Right hindlimb (tissue), 1 donor: ENCODE data around the gene CEACAM16.

ENCODE experiments used
- DNase-seq: peaks from one replicate; pipeline ENCODE4 v3.0.0-alpha.2; 2018

Gene CEACAM16

DNA sequence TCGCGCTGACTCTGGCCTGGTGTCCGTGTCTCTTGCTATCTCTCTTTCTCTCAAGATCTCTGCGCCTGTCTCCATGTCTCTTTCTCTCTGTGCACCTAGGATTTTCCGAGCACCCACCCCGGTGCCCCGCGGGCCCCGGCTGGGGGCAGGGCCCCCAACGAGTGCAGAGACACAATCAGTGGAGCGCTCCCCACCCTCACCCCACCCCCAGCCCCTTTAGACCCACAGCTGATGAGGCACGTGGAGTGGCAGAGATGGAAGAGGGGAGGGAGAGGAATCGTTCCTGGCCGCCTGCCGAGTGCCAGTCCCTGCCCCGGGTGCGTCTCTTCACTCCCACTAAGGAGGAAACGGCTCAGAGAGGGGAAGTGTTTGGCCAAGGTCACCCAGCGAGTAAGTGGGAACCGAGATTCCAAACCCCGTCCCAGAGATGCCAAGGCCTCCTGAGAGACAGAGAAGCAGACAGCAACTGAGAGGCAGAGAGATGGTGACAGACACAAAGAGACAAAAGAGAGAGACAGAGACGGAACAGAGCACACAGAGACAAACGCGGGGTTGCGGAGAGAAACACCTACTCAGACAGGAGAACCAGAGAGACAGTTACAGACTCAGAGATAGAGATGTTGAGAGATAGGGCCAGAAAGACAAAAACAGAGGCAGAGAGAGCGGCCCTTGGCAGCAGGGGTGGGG, 48.9 kb downstream of the CEACAM16 start:
- DNase-seq = peak; percentile 74

DNA sequence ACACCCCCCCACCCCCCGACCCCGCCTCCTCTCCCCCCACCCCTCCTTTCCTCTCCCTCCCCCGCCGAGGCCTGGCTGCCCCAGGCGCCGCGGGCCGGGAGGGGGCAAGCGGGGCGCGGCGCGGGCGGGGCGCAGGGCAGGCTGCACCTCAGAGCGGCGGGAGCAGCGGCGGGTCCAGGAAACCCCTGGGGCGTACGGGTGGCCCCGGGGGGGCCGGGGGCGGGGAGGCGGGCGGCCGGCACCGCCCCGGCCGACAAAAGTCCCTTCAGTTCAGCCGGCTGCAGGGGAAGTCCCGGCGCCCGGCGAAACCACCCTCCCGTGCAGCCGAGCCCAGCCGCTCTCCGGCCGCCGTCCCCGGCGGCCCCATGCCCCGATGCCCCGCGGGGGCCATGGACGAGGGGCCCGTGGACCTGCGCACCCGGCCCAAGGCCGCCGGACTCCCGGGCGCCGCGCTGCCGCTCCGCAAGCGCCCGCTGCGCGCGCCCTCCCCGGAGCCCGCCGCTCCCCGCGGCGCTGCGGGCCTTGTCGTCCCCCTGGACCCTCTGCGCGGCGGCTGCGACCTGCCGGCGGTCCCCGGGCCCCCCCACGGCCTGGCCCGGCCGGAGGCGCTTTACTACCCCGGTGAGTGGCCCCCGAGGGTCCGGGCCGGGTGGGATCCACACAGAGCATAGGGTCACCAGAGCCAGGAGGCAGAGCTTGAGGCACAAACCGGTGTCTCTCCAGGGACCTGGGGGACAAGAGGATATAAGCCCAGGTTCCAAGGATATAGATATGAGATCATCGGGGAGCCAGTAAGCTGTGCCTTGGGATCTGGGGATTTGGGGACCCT, 49.7 kb downstream of the CEACAM16 start, which contains the start of gene BCL3:
TSS of gene BCL3 (plus strand) at position 283 of the 829 bp plus-strand sequence. CDS start at position 366, 83 bp downstream.
- peak; percentile 75 for DNase-seq

DNA sequence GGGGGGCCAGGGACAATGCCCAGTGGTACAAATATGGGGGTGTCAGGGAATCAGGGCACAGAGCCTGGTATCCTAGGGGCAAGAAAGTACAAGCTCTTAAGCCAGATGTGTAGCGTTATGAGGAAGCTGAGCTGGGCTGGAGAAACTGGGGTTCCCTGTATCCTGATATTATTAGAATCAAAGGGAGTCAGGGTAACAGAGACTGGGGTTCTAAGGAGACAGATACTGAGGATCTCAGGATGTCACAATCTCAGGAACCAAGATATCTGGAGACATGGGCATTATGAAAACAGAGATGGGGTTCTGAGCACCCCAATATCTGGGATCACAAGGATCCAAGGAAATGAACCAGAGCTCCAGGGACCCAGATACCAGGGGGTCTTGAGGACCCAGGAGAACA, 50.3 kb downstream of the CEACAM16 start:
- no peak for DNase-seq

DNA sequence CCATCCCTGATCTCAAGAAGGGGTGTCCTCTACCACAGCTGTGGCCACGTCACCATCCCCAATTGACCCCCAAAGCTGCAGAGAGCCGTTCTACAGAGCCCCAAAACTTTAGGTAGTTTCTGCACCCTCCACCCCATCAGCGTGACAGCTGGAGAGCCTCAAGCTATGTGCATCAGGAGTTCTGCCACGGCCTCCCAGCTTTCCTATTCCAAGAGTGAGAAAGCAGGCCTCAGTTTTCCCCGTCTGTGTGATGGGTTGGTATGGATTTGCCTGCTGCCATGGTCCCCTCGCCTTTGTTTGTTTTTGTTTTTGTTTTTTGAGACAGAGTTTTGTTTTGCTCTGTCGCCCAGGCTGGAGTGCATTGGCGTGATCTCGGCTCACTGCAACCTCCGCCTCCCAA, 51.0 kb downstream of the CEACAM16 start:
- no peak for DNase-seq

DNA sequence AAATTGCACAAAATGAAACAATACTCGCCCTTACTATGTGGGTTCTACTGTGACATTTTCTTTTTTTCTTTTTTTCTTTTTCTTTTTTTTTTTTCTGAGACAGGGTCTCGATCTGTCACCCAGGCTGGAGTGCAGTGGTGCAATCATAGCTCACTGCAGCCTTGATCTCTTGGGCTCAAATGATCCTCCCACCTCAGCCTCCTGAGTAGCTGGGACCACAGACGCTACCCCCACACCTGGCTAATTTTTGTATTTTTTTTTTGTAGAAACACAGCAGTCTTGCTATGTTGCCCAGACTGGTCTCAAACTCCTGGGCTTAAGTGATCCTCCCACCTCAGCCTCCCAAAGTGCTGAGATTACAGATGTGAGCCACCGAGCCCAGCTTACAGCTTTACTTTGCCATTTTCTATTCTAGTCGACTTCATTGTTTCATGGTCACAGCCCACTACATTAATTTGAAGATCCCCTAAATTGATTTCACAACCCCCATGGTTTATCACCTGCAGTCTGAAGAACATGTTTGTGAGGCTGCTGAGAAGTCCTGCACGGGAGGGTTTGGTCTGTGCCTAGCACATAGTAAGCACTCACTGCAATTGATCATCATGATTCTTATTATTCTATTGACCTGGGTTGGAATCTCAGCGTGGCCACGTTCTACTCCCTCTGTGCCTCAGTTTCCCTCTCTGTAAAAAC, 53.3 kb downstream of the CEACAM16 start:
- DNase-seq = no peak

DNA sequence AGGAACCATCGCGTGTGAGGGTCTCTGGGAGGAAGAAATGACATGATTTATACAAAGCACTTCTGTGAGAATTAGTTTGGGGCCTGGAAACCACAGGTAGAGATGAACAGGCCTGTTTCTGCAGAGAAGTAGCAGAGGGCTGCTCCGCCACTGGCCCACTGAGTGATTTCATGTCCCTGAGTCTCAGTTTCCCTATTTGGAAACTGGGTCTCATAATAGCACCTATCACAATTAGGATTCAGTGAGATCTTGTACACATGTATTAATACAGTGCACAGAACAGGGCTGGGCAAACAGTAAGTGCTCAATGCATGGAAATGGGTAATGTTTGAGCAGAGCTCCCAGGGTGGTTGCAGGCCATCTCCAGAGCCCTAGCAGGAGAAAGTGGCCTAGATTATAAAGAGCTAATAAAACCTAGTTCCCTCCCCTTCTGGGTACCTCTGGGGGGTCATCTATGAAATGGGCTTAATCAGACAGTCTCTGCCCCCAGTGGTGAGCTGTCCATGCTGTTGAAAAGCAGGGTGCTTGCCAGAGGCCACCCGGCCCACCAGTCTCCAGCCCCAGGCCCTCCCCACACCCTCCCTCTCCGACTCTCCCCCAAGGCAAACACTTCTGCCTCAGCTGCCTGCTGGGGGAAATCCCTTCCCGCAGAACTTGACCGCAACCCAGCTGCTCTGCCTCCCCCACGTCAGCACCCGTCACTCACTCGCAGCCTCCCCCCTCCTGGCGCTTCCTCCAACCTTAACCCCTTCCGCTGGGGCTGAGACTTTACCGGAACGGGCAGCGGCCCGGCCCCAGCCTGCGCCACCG, 54.1 kb downstream of the CEACAM16 start:
- peak; percentile 93 for DNase-seq

DNA sequence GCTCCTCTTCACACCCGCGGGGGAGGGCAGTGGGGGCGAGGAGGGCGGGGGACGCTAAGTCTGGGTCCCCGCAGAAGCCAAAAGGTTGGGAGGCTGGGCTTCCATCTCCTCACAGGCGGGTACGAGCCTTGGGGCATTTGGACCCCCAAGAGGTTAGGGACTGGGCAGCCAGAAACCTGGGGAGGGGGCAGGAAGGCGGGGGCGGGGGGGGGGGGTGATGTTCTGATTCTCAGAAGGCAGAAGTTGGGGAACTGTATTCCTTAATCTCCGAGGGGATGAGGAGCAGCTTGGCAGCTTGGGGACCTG, 54.6 kb downstream of the CEACAM16 start:
- no peak for DNase-seq

DNA sequence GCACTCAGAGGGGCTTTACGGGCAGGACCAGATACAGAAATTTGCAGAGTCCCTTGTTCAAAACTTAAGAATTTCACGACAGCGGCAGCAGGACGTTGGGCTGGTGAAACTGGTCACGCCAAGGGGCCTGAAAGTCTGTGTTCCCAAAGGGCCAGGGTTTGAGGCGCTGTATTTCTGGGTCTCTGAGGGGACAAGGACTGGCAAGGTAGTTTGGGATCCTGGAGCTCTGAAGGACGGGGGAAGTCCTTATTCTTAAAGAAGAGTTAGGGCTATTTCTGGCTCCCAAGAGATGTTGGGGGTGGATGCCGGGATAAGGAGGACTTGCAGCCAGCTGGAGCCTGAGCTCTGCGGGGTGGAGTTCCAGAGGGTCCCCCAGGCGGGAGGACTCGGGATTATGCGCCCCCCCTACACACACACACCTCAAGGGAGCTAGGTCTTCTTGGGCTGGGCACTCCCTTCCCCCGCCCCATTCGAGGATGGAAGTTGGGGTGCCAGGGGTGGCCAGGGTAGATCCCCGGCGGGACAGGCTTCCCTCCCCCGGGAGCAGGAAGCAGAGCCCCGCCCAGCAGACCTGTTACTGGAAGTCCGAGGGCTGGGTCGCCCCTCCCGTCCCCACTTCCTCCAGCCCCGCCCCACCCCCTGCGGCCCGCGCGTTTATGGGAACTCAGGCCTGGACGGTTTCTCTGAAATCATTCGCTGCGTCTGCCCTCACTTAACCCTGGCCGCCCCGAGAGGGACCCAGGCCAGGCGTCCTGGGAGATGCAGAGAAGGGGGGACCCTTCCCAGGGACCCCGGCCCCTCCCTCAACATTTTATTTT, 55.2 kb downstream of the CEACAM16 start:
- peak; percentile 85 for DNase-seq

DNA sequence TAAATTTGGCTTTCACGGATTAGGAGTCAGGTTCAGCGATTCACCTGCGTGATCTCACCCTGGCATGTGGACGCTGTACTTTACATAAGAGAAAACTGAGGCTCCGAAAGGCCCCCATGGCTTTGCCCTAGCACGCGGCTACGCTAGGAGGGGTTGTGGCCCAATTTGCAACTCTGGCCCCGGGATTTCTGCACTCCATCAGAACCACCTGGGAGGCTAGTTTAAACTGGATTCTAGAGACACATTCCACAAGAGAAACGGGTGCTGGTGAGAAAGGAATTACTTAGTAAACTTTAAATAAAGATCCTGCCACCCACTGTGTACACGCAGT, 55.8 kb downstream of the CEACAM16 start:
- no peak for DNase-seq

DNA sequence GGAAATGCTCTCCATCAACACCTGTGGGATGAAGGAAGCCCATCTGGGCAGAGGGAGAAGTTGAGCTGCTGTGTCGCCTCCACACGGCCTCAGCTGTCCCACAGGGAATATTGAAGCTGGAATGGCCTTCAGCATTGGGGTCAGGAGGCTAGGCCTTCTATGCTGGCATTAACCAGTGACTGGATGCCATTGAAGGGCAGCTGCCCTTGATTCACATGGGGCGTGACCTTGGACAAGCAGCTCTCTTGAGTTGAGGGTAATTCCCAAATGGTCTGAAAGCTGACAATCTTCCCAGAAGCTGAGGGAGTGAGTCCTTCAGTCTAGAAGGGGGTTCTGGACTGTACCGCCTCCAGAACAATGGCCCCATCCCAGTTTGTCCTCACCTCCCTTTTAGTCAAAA, 56.3 kb downstream of the CEACAM16 start:
- DNase-seq = no peak

DNA sequence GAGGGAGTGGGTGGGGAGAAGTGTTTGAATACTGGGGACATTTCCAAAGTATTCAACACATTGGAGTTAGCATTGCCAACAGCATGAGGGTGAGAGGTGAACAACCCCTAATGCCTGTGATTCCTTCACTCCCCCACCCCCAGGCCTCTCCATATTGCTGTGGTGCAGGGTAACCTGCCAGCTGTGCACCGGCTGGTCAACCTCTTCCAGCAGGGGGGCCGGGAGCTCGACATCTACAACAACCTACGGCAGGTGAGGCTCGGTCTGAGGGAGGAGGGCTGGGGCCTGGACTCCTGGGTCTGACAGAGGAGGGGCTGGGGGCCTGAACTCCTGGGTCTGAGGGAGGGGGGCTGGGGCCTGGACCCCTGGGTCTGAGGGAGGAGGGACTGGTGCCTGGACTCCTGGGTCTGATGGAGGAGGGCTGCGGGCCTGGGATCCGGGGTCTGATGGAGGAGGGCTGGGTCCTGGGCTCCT, 57.2 kb downstream of the CEACAM16 start:
- DNase-seq = no peak

DNA sequence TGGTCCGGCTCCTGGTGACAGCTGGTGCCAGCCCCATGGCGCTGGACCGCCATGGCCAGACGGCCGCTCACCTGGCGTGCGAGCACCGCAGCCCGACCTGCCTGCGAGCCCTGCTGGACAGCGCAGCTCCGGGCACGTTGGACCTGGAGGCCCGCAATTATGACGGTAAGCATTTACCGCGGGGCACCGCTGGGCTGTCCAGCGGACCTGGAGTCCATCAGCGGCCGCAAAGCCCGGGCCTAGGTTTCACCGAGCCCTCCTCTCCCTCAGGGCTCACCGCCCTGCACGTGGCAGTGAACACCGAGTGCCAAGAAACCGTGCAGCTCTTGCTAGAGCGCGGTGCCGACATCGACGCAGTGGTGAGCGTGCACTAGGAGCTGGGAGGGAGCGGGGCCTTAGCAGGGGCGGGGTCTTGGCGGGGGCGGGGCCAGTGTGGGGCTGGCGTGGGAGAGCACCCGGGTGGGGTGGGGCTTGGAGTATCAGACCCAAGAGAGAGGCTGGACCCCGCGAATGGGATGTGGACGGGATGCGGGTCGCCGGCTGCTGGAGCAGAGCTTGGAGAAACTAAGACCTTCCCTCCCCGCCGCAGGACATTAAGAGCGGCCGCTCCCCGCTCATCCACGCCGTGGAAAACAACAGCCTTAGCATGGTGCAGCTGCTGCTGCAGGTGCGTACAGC, 58.2 kb downstream of the CEACAM16 start:
- DNase-seq = peak; percentile 86

DNA sequence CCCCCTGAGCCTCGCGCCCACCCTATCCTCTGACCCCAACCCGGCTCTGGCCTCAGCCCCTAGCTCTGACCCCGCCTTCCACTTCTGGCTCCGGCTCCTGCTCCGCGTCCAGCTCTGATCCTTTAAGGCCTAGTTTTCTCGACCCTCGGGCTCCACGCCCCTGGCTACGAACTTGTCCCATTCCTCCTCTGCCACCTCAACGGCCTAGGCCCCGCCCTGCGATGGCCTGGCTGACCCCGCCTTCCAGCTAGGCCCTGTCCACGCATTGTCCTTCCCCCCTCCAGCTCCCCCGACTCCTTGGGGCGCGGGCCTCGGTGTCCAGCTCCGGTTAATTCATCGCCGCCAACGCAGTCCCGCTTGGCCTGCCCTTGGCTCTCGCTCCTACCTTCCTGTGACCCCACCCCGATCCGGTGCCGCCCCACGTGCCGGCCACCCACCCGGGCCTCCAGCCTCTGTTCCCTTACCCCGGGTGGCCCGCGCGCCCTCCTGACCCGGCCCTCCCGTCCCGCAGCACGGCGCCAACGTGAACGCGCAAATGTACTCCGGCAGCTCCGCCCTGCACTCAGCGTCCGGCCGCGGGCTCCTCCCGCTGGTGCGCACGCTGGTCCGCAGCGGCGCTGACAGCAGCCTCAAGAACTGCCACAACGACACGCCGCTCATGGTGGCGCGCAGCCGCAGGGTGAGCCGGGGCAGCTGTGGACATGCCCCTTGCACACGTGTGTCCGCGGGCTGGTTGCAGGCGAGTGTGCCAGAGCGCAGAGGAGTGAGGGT, 59.0 kb downstream of the CEACAM16 start:
- DNase-seq = peak; percentile 82

DNA sequence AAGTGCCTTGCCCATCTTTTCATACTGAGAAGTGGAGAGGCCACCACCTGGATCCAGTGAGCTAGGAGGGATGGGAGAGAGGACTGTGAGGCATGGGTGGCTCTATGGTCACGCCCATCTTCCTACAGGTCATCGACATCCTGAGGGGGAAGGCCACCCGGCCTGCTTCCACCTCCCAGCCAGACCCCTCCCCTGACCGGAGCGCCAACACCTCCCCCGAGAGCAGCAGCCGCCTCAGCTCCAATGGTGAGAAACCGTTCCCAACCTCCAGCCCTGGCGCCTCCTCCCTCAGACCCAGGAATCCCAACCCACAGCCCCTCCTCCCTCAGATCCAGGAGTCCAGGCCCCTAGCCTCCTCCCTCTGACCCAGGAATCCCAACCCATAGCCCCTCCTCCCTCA, 59.6 kb downstream of the CEACAM16 start:
- peak; percentile 51 for DNase-seq

DNA sequence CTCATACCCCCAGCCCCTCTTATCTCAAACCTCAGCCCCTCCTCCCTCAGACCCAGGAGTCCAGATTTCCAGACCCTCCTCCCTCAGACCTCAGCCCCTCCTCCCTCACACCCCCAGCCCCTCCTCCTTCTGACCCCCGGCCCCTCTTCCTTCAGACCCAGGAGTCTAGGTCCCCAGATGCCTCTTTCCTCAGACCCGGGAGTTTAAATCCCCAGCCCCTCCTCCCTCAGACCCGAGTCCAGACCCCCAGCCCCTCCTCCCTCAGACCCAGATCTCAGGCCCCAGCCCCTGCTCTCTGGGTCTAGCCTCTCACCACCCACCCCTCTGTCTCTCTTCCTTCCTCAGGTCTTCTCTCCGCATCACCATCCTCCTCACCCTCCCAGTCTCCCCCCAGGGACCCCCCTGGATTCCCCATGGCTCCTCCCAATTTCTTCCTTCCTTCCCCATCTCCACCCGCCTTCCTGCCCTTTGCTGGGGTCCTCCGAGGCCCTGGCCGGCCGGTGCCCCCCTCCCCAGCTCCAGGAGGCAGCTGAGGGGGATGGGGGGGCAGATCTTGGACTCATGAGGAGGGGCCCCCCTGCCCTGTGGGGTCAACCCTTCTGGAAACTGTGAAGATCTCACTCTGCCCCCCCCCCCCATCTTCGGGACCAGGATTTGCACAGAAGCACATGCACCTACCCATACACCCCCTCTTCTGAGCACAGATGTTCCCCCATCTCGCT, 60.3 kb downstream of the CEACAM16 start:
- DNase-seq = no peak
